Vagina (tissue), 2 donors: Measurements from ENCODE around the gene PIK3CG. TPM values are rescaled to one million over a fixed set of nuclear protein-coding genes. Genes with fewer than 3 reads are reported as not detected.

Experiments
- DNase-seq, 2 donors: peaks; one replicate each; pipeline ENCODE4 v3.0.0-alpha.2; 2017; ENCODE audit errors: extremely low spot score in 2 of 2
- H3K27ac ChIP-seq: fragments of 200-600 bp; sonication (generic); one replicate; pipeline ENCODE4 v1.5.1; 2019
- H3K27me3 ChIP-seq: fragments of 200-600 bp; sonication (generic); one replicate; pipeline ENCODE4 v1.5.1; 2019
- H3K36me3 ChIP-seq, 2 donors: fragments of 200-600 bp; sonication (generic); one replicate each; pipeline ENCODE4 v1.5.1; 2017 to 2019
- H3K4me1 ChIP-seq: fragments of 200-600 bp; sonication (generic); one replicate; pipeline ENCODE4 v1.5.1; 2019
- H3K4me3 ChIP-seq, 2 donors: fragments of 200-600 bp; sonication (generic); 1 replicate in 1 of 2; 2 replicates in 1 of 2; pipeline ENCODE4 v1.5.1; 2016 to 2019
- H3K9me3 ChIP-seq: fragments of 200-600 bp; sonication (generic); one replicate; pipeline ENCODE4 v1.5.1; 2019
- POLR2A ChIP-seq, 2 donors: fragments of 450-650 bp; IDR thresholded peaks; one replicate each; pipeline ENCODE4 v1.6.1; 2017; ENCODE audit warnings: antibody characterized with exemption in 2 of 2, mild to moderate bottlenecking in 2 of 2, moderate library complexity in 2 of 2
- POLR2AphosphoS5 ChIP-seq, 2 donors: sonication (generic); formaldehyde crosslinking; IDR thresholded peaks; one replicate each; pipeline ENCODE4 v1.9.0; 2017; ENCODE audit warnings: antibody characterized with exemption in 2 of 2, mild to moderate bottlenecking in 2 of 2, low read depth in 1 of 2; ENCODE audit not compliant: insufficient read depth in 1 of 2
- intact Hi-C: fragments of 100-400 bp; cut with DNase I; formaldehyde crosslinking; loops from one replicate; pipeline ENCODE4 v1.15.1; 2023
- total RNA-seq: library from RNA; depleted of rRNA; stranded (reverse); fragments of >200 nt; gene quantifications from one replicate; pipeline ENCODE4 v1.2.3, GENCODE V29; 2016
- TF ChIP-seq, protein P1 (sequence below), 3 experiments: fragments of 450-650 bp in 2 of 3; fragments of 200-600 bp in 1 of 3; sonication (generic) in 1 of 3; IDR thresholded peaks; one replicate each; pipeline ENCODE4 v1.5.1; 2017 to 2019; ENCODE audit warnings: antibody characterized with exemption in 3 of 3, mild to moderate bottlenecking in 2 of 3, moderate library complexity in 2 of 3

Gene PIK3CG
- total RNA-seq, 1 donor from 2014 or later, result 4.4 TPM

DNA sequence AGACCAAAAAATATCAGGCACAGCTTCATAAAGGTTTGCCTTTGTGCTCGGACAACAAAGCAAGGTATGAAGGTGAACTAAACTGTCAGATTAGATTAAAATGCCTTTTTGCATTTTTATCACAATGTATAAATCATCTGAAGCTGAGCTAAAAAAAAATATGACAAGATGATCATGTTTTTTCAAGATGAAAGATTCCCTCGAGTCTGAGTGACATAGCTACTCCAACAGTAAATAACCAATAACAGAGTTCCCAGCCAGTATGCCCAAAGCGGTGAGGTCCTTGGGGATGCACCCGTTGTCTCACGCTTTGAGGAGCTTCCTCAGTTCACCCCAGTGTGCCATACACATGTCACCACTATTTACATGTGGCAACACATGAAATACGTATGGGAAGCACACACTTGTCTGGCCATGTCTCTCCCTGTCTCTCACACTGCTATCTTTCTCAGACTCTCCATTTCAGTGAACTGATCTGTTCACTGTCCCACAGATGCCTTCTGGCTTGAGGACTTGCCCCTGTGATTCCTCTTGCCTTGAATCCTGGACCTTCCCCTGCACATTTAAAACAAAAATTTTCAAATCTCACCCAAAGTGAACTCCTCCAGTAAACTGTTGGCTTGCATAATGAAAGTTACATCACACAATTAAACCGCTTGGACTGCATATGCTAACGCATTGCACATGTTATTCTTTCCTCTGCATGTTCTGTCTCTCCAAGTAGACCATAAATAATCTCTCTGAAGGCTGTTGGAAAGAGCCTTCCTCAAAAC lies 2.6 kb upstream of the PIK3CG start:
- no peak for TF ChIP-seq POLR2A (IDR thresholded peaks at IDR 0.05)
- TF ChIP-seq, protein P1, sequence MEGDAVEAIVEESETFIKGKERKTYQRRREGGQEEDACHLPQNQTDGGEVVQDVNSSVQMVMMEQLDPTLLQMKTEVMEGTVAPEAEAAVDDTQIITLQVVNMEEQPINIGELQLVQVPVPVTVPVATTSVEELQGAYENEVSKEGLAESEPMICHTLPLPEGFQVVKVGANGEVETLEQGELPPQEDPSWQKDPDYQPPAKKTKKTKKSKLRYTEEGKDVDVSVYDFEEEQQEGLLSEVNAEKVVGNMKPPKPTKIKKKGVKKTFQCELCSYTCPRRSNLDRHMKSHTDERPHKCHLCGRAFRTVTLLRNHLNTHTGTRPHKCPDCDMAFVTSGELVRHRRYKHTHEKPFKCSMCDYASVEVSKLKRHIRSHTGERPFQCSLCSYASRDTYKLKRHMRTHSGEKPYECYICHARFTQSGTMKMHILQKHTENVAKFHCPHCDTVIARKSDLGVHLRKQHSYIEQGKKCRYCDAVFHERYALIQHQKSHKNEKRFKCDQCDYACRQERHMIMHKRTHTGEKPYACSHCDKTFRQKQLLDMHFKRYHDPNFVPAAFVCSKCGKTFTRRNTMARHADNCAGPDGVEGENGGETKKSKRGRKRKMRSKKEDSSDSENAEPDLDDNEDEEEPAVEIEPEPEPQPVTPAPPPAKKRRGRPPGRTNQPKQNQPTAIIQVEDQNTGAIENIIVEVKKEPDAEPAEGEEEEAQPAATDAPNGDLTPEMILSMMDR (IDR thresholded peaks at IDR 0.05), result no peak
- no peak for TF ChIP-seq POLR2AphosphoS5 (IDR thresholded peaks at IDR 0.05; ENCODE audit: insufficient read depth in 1 of 2, low read depth in 1 of 2)
- no peak overlapping the region for H3K27ac ChIP-seq
- no peaks in the 10 kb centered on the region for H3K27me3 ChIP-seq
- H3K4me1 ChIP-seq, result peaks cover 13% of the 10 kb centered on the region
- no peak for DNase-seq
- H3K36me3 ChIP-seq, result no peaks in the 10 kb centered on the region
- no peak overlapping the region for H3K4me3 ChIP-seq
- H3K9me3 ChIP-seq, result no peaks in the 10 kb centered on the region
- intact Hi-C loops, result no loop called here

DNA sequence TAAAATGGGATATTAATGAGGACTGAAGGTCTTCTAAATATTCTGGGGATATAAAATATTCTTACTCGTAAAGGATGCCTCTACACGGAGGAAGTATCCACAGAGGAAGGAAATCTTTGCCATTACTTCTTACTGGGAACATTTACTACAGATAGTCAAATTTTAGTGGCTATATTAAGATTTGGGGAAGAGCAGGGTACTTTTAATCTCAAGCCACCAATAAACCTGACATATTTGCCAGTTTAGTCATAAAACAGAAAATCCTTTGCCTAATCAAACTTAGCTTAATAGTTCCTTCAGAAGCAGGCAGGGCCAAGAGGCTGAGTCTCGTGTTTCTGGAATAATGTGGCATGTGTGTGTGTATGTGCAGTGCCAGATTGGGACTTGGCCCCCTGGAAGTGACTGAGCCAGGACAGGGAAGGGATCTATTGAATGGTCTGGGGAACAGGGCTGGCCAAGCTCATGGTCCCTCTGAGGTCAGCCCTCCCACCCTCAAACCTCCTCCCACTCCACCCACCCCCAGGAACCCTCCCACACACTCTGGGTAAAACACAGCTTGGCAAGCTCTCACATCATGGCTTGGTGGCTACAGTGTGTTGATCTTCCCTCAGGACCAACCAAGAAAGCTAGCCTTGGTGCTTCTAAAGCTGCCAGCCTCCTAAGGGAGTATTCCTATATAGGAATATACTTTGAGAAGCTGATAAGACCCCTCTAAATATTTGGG lies 1.6 kb upstream of the PIK3CG start:
- H3K9me3 ChIP-seq, result no peaks in the 10 kb centered on the region
- H3K4me1 ChIP-seq, result peaks cover 13% of the 10 kb centered on the region
- DNase-seq, result no peak
- intact Hi-C loops, result no loop called here
- no peak for TF ChIP-seq POLR2A (IDR thresholded peaks at IDR 0.05)
- TF ChIP-seq POLR2AphosphoS5 (IDR thresholded peaks at IDR 0.05; ENCODE audit: insufficient read depth in 1 of 2, low read depth in 1 of 2), result no peak
- TF ChIP-seq, protein P1 (IDR thresholded peaks at IDR 0.05), result no peak
- H3K4me3 ChIP-seq, result no peak overlapping the region
- H3K27me3 ChIP-seq, result no peaks in the 10 kb centered on the region
- H3K36me3 ChIP-seq, result no peaks in the 10 kb centered on the region
- no peak overlapping the region for H3K27ac ChIP-seq

DNA sequence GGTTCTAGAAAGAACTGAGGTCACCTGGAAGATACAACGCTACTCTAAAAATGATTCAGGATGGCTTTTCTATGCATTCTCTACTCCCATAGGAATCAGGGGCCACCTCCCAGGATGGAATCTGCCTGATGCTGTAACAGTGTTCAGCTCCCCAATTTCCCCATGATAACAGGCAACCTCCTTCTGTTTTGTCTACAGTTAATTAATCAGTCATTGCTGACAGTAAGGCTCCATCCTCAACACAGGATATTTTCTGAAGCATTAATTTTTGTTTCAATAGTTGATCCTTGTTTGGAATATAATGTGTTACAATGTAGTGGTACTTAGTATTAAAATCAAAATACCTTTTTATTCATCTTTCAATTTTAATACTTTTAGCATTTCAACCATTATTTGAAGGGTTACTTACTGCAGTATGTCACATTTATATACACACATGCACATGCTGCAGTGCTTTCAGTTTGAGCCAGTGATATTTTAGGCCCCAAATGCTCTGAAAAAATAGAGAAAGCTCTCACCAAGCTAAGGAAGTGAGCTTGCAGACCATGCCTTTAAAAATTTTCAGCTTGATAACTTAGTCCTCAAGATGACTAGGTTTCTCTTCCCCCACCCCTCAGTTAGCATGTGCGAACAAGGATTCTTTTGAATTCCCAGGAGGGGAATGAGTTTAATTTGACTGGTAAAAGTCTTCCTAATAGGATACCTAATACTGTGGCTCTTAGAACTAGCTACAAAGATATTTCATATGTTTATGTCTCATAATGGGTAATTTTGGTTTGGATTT lies 592 bp upstream of the PIK3CG start:
- intact Hi-C loops, result no loop called here
- Histone ChIP-seq H3K9me3 (no peaks in the 10 kb centered on the region), H3K27me3 (no peaks in the 10 kb centered on the region), H3K27ac (peak overlapping the region; percentile 42), H3K4me3 (no peak overlapping the region), H3K4me1 (peaks cover 13% of the 10 kb centered on the region), H3K36me3 (no peaks in the 10 kb centered on the region)
- no peak for TF ChIP-seq POLR2AphosphoS5 (IDR thresholded peaks at IDR 0.05; ENCODE audit: insufficient read depth in 1 of 2, low read depth in 1 of 2)
- no peak for TF ChIP-seq POLR2A (IDR thresholded peaks at IDR 0.05)
- TF ChIP-seq, protein P1 (IDR thresholded peaks at IDR 0.05), result no peak
- DNase-seq, result no peak

DNA sequence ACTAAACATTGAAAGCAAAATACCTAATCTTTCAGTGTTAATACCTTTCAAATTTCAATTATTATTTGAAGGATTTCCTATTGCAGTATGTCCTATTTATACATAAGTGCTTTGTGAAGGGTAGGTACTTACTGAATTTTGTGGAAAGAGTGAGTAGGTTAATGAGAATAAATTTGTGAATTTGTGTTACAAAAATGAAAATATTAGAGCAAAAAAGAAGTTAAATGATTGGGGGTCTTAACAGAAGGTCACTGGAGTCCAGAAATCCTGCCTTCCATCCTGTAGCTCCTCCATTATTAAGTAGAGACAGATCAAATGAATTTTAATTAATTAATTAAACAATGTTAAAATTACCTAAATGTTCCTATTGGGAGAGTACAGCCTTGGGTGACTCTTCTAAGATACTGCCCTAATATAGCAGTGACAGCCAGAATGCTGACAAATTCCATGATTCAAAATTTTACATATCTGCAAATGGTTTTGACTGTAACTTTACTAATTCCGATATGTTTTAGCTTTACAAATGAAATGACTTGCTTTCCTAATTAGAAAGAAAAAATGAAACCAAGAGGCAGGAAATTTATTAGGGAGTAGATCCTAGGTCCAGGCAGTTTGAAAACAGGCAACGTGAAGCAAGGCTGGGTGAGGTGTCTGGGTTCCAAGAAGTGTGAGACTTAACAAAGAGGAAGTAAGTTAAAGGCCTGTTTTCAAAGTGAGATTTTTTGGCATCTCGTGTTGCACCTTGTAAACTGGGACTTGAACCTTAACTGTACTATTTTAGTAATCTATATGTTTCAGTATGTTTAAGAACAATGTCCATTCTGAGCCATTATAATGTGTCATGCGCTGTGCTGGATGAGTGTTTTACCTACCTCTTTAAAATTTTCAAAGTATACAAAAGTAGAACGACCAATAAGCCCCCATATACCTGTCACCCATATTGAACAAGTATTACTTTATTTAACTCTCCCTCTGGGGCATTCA lies 1.5 kb downstream of the PIK3CG start:
- Histone ChIP-seq H3K27ac (no peak overlapping the region), H3K27me3 (no peaks in the 10 kb centered on the region), H3K4me1 (peaks cover 13% of the 10 kb centered on the region), H3K36me3 (no peaks in the 10 kb centered on the region), H3K9me3 (no peaks in the 10 kb centered on the region), H3K4me3 (peak overlapping the region in 1 of 2 donors; percentile 34)
- TF ChIP-seq POLR2AphosphoS5 (IDR thresholded peaks at IDR 0.05; ENCODE audit: insufficient read depth in 1 of 2, low read depth in 1 of 2) (no peak), POLR2A (IDR thresholded peaks at IDR 0.05) (no peak)
- TF ChIP-seq, protein P1 (IDR thresholded peaks at IDR 0.05), result no peak
- no peak for DNase-seq
- intact Hi-C loops, result no loop called here
